SH-SY5Y (cell line): ENCODE results near the gene SLAMF7.

Experiments used
- GATA2 ChIP-seq: IDR thresholded peaks from 2 replicates; pipeline ENCODE4 v1.6.1; 2011; ENCODE audit warnings: mild to moderate bottlenecking, low read depth, low read length
- GATA3 ChIP-seq: IDR thresholded peaks from 2 replicates; pipeline ENCODE4 v1.6.1; 2011; ENCODE audit warnings: low read depth, mild to moderate bottlenecking, low read length, moderate library complexity

DNA sequence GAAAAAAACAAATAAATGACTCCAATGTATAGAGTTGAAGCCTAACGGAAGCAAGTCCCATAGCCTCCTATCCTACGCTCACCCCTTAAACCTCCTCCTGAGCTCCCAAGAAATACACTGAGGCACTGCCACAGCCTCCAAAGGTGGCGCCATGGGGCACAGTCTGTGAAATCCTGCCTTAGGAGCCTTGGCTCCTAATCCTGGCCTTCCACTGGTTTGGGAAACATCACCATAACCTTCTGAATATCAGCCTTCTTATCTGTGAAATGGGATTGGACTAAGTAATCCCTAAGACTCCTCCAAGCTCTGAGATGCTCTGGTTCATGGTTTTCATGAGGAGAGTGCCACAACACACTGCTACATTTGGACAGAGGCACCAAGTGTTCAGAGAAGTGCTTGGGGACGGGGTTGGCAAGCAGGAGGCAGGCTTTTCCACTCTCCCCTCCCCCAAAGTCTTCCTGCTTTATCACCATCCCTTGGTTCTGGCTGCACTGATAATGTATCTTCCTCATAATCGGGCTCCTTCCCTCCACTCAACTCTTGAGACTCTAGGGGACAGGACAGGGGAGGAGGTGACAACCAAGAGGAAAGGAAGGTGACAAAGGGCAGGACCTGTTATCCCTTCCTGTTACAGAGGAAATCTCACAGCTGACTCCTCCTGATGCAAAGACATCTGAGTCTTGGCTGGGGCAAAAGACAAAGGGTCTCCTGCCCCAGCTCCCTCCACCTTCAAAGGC lies 2.7 kb downstream of the SLAMF7 start:
- TF ChIP-seq GATA2 = no peak
- TF ChIP-seq GATA3 = no peak
